GM19043 (cell line): ENCODE results near the gene CEBPZ.

Experiments
- ATAC-seq: cut with Tn5 transposase; IDR thresholded peaks from one replicate; pipeline ENCODE4 v1.9.1; 2021; ENCODE audit warnings: low read depth; ENCODE audit not compliant: unreplicated experiment

Gene CEBPZ

DNA sequence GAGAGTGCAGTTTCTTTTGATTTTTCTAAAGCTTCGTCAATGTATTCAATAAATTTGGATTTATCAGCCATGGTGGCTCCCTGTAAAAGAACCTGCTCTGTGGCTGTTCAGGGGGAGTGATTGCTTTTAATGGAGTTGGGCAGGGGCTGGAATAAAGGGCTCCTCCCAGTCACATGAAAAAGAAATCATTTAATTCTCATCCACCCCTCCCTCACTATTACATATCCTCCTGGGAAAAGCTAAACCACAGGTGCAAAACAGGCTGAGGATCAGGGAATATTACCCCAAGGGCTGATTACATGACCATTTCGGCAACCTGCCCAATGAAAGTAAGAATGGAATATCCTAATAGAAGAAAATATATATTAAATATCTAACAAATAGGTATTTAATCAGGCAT lies 42.8 kb downstream of the CEBPZ start, which contains the start of gene SULT6B1:
TSS of gene SULT6B1 (minus strand) at position 101 of the 400 bp plus-strand sequence. CDS start at position 71, 30 bp downstream.
- ATAC-seq: no peak

DNA sequence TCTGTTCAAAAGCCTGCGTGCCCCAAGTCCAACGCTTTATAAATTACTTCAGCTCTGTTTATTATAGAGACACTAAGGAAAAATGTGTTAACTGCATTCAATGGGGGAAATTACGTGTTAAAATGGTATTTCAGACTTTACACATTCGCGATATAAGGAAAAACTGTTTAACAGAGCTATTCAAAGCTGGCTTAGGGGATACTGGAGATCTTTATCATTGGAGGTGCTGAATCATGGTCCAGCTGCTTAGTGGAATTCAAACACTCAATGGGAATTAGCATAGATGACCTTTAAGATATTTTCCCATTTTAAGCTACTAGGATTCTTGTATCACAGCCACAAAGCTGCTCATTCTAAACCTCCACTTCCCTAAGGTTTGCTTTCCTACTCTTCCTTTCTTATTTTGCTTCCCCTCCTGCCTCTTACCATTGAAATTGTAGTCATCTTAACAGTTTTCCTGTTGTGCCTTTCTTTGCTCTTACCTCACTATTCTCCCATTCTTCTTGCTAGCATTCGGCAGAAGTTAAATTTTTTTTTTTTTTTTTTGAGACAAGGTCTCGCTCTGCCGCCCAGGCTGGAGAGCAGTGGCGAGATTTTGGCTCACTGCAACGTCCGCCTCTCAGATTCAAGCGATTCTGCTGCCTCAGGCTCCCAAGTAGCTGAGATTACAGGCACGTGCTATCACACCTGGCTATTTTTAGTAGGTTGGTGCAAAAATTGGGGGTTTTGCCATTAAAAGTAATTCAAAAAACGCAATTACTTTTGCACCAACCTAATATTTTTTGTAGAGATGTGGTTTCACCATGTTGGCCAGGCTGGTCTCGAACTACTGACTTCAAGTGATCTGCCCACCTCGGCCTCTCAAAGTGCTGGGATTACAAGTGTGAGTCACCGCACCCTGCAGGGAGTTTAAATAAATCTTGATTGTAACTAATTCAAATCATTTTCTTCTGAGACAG lies 49.4 kb downstream of the CEBPZ start:
- no peak for ATAC-seq

DNA sequence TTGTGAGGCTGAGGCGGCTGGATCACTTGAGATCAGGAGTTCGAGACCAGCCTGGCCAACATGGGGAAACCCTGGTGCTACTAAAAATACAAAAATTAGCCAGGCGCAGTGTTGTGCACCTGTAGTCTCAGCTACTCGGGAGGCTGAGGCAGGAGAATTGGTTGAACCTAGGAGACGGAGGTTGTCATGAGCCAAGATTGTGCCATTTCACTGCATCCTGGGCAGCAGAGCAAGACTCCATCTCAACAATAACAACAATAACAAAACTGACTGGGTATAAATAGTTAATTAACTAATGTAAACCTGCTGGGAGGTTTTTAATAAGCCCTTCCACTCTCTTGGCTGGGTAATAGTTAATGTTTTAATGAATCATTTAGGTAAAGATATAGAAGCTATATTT lies 50.8 kb downstream of the CEBPZ start:
- no peak for ATAC-seq

DNA sequence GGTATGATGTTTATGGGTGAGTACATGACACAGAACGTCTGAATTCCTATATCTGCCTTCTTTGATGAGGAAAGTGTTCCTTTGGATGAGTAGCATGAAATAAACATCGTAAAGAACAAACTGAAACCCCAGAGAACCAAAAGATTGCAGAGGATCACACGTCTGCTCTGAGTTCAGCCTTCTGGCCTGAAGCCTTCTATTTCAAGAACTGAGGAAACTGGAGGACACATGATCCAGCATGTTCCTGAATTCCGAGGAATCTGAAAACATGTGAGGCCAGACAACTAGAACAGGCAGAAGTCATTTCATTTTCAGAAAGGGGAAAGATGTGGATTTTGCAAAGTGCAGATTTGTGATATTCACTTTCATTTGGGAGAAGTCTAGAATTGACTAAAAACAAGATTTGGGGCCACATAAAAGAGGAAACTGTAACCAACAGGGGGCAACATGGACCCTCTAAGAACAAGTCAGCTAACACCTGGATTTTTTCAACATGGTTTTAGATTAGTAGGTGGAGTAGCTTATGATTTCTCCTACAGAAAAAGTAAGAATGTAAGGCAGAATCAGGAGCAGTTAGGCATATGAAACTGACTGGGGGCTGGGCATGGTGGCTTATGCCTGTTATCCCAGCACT lies 51.3 kb downstream of the CEBPZ start:
- no peak for ATAC-seq

DNA sequence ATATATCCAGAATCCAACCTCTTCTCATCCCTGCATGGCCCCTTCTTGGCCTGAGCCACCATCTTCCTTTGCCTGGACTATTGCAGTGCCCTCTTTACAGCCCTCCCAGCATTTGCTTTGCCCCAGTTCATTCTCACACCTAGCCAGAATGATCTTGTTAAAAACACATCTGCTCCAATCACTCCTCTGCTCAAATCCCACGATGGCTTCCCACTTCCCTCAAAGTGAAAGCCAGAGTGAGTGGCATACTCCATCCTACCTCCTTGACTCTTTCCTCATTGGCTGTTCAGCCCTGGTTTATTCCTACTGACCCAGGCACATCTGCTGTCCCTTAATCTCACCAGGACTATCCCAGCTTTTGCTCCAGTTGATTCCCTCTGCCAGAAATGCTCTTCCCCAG lies 57.7 kb downstream of the CEBPZ start:
- no peak for ATAC-seq

DNA sequence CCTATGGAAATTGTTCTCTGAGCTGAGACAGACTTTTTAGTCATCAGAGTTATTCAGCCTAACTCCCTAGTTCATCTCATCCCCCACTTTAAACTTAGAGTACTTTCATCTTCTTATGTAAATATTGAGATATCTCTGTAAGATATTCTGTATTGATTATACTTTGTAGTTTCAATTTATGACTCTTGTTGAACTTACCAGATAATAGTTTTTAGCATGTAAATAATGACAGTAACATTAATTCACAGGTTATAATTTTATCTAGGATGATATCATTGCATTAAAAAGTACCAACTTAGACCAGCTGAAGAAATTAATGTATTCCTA lies 59.8 kb downstream of the CEBPZ start:
- ATAC-seq: no peak

DNA sequence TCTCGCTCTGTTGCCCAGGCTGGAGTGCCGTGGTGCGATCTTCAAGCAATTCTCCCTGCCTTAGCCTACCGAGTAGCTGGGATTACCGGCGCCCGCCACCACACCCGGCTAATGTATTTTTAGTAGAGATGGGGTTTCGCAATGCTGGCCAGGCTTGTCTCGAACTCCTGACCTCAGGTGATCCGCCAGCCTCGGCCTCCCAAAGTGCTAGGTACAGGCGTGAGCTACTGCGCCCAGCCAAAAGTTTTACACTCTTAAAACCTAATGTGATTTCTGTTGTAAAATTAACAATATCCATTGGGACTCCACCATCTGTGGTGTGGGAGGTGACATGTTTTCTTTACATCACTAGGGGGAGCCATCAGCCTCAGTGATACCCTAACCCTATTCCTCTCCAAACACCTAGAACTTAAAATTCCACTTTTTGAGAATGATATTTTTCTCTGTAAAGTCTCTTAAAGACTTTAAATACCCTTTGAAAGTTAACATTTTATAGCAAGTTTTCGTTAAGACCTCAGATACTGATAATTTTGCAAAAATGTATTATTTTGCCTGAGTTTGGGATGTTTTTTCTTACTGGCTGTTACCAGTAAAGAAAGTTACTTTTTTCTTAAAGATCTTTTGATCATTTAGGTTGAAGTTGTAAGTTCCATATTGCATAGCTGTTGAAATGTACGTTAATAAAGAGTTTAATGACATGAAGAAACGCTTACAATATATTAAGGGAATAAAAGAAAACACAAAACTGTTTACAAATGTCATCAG lies 63.0 kb downstream of the CEBPZ start:
- ATAC-seq: no peak

DNA sequence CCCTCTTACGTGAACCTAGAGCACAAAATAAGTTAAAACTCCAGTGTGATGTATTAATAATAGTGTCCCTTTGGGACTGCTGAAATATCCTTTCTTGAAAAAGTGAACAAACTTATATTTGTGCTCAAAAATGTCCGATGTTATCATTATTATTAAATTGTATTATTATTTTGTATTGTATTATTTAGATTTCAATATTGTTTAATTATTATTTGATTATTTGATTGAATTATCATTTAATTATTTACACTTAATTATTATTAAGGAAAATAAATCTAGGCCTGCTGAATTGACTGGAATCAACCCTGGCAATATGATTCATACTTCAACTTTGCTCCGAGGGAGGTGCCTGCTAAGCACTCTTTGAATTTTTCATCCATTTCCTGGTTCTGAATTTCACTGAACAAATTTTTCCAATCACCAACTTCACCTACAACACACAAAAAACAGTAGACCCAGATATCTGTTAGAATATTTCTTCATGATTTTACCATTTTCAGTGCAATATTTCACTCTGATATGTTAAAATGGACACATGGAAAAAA lies 63.7 kb downstream of the CEBPZ start:
- ATAC-seq: no peak

DNA sequence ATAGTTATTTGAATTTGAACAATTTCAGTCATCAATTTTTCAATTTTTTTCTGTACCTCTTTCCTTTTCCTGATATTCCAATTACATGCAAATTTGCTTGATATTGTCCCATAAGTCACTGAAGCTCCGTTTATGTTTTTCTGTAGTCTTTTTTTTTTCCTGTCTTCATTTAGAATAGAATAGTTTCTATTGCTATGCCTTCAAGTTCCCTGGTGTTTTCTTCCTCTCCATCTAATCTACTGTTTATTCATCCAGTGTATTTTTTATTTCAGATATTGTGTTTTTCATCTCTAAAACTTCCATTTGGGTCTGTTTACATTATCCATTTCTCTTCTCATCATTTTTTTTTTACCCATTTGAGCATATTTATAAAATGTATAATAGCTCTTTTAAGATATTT lies 66.6 kb downstream of the CEBPZ start:
- ATAC-seq: no peak

DNA sequence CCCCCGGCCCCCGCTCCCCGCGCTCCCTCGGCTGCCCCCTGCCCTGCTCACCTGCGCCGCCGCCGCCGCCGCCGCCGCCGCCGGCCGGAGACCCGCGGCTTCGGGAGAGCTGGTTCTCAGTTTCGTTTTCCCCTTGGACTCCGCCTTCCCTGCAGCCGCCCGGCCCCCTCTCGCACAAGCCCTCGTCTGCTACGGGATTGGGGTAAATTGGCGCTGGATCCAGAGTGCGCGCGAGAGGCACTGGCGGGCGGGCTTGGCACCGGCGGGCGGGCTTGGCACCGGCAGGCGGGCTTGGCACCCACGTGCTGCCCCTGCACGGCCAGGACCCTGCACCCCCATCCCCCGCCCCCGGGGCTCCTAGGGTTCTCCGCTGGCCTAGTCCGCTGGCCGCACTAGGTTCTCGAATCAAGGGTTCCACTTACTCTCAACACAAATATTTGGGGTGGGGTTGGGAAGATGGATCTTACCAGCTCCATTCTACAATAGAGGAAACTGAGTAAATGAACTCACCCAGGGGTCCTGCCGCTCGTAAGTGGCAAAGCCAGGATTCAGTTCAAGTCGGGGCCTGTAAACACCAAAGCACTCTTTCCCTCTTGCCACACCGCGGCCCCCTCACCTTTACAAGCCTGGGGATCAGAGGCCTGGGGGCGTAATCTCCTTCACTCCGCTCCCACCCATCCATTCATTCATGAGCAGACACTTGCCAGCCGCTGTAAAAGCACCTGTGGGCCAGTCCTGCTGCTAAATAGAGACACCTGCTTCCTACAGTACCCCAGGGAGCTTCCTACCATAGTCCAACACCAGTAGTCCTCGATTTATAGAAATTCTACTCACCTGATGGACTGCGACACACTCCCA lies 74.3 kb downstream of the CEBPZ start, which contains the start of gene EIF2AK2:
TSS of gene EIF2AK2 (minus strand) at position 124 of the 858 bp plus-strand sequence. CDS start 9,174 bp downstream, outside the sequence.
- peak; percentile 86 for ATAC-seq

DNA sequence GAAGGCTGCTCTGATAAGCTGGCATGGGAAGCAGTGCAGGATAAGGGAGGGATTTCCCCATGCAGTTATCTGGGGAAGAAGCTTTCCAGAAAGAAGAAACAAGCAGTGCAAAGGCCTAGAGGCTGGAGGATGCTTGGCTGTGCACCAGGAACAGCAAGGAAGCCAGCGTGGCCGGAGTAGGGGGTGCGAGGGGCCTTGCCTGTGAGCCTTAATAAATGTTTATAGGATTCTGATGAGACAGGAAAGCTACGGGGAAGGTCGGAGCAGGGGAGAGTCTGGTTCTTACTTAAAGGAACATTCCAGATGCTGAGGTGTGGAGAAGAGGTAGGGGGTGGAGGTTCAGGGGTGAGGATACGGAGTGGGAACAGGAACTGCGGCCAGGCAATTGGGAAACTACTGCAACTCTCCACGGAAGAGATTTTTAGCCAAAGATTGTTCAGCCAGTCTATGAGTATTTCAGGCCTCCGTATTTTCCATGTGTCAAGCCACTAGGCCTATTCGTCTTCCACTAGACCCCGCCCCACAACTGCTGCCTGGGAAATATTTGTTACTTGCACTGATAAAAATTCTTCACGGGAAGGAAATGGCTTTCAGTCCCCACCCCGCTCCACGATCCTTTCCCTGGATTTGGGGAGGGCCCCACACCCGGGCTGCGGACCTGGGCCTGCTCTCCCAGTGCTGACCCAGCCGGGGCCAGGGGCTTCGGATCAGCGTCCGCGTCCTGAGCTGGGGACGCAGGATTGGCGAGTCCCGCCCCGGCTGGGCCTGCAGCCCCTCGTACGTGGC lies 75.1 kb downstream of the CEBPZ start:
- peak; percentile 32 for ATAC-seq

DNA sequence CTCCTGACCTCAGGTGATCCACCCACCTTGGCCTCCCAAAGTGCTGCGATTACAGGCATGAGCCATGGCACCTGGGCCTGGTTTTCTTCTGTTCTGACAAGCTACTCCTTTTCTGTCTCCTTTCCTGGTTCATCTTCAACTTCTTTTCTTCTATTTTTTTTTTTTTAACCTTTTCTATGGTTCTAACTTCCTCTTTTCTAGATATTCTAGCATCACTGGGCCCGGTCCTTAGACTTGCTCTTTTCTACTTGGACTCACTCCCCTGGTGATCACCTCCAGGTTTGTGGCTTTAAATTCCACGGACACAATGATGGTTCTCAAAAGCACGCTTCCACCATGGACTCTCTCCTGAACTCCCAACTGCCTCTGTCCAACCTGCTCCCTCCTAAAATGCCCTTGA lies 76.6 kb downstream of the CEBPZ start:
- ATAC-seq: no peak

DNA sequence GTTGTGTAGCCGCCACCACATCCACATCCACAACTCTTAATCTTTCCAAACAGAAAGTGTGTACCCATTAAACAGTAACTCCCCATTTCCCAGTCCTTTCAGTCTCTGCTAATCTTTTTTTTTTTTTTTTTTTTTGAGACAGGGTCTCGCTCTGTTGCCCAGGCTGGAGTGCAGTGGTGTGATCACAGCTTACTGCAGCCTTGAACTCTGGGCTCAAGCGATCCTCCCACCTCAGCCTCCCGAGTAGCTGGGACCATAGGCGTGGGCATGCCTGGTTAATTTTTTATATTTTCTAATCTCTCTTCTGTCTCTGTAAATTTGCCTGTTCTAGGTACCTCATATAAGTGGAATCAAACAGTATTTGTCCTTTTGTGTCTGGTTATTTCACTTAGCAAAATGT lies 78.2 kb downstream of the CEBPZ start:
- ATAC-seq: no peak
